HepG2 (cell line): ENCODE measurements around the gene TTLL4. TPM values are rescaled to one million over a fixed set of nuclear protein-coding genes. Genes with fewer than 3 reads are reported as not detected.
A peak's percentile ranks its signal among the peaks of the same experiment; 100 is the strongest.

ENCODE experiments used
- CBX5 ChIP-seq: sonication (generic); formaldehyde crosslinking; IDR thresholded peaks from 2 replicates; pipeline ENCODE4 v1.4.0; 2020; ENCODE audit warnings: missing genetic modification reagents, borderline replicate concordance
- EZH2 ChIP-seq: conservative IDR thresholded peaks from 2 replicates; pipeline ENCODE4 v1.6.1; 2012; ENCODE audit warnings: mild to moderate bottlenecking, low read depth, low read length, moderate library complexity
- FOXA1 ChIP-seq, 2 experiments: fragments of 450-650 bp in 1 of 2; sonication (generic) in 1 of 2; formaldehyde crosslinking in 1 of 2; IDR thresholded peaks; 2 replicates each; pipeline versions ENCODE4 v1.4.0 to v1.6.1; 2016 to 2020; ENCODE audit warnings: missing genetic modification reagents in 1 of 2
- FOXP1 ChIP-seq, 2 experiments: fragments of 450-650 bp in 1 of 2; IDR thresholded peaks; 2 replicates each; pipeline ENCODE4 v1.6.1; 2017 to 2018; ENCODE audit warnings: antibody characterized with exemption in 1 of 2
- KDM3A ChIP-seq: IDR thresholded peaks from 2 replicates; pipeline ENCODE4 v1.6.1; 2018; ENCODE audit warnings: low read depth, missing compliant biosample characterization
- KDM5B ChIP-seq: sonication (generic); formaldehyde crosslinking; IDR thresholded peaks from 2 replicates; pipeline ENCODE4 v1.4.0; 2020; ENCODE audit warnings: missing genetic modification reagents, mild to moderate bottlenecking, borderline replicate concordance
- MXI1 ChIP-seq: IDR thresholded peaks from 3 replicates; pipeline ENCODE4 v1.6.1; 2012; ENCODE audit warnings: low read depth, low read length, inconsistent platforms, borderline replicate concordance
- NFKBIZ ChIP-seq: IDR thresholded peaks from 2 replicates; pipeline ENCODE4 v1.6.1; 2018; ENCODE audit warnings: missing genetic modification reagents, missing compliant biosample characterization
- RFX5 ChIP-seq: IDR thresholded peaks from 2 replicates; pipeline ENCODE4 v1.6.1; 2011; ENCODE audit warnings: low read depth, low read length, improper control_type of control experiment
- SIN3A ChIP-seq: IDR thresholded peaks from 2 replicates; pipeline ENCODE4 v1.6.1; 2011; ENCODE audit warnings: low read depth, mild to moderate bottlenecking, control low read depth, low read length, borderline replicate concordance
- TFAP4 ChIP-seq: sonication (generic); IDR thresholded peaks from 2 replicates; pipeline ENCODE4 v1.6.1; 2016; ENCODE audit warnings: low read depth, borderline replicate concordance
- ZMAT3 ChIP-seq: sonication (generic); formaldehyde crosslinking; conservative IDR thresholded peaks from 2 replicates; pipeline ENCODE4 v1.7.0; 2021; ENCODE audit warnings: missing genetic modification reagents
- ZNF232 ChIP-seq: sonication (generic); formaldehyde crosslinking; IDR thresholded peaks from 2 replicates; pipeline ENCODE4 v1.4.0; 2020; ENCODE audit warnings: missing genetic modification reagents, borderline replicate concordance
- ZNF251 ChIP-seq: sonication (generic); formaldehyde crosslinking; IDR thresholded peaks from 2 replicates; pipeline ENCODE4 v1.9.0; 2021; ENCODE audit warnings: mild to moderate bottlenecking, missing genetic modification reagents
- ZNF501 ChIP-seq: sonication (generic); formaldehyde crosslinking; IDR thresholded peaks from 2 replicates; pipeline ENCODE4 v1.5.1; 2020; ENCODE audit warnings: mild to moderate bottlenecking, moderate library complexity, missing genetic modification reagents
- ZNF598 ChIP-seq: sonication (generic); formaldehyde crosslinking; IDR thresholded peaks from 2 replicates; pipeline ENCODE4 v1.5.1; 2020; ENCODE audit warnings: mild to moderate bottlenecking, missing genetic modification reagents, borderline replicate concordance
- ZNF614 ChIP-seq: IDR thresholded peaks from 2 replicates; pipeline ENCODE4 v1.6.1; 2018; ENCODE audit warnings: missing biosample characterization, missing genetic modification reagents, inconsistent platforms, borderline replicate concordance
- ZNF749 ChIP-seq: sonication (generic); formaldehyde crosslinking; IDR thresholded peaks from 2 replicates; pipeline ENCODE4 v1.8.0; 2022; ENCODE audit warnings: mild to moderate bottlenecking, missing genetic modification reagents, moderate library complexity, borderline replicate concordance
- ZNF792 ChIP-seq: IDR thresholded peaks from 2 replicates; pipeline ENCODE4 v1.6.1; 2016
- polyA plus RNA-seq, 8 experiments: library from polyadenylated mRNA; depleted of rRNA in 3 of 8; stranded (reverse) in 7 of 8; unstranded in 1 of 8; fragments of >200 nt; fragmentation: Illumina TruSeq in 4 of 8; extraction: Trizol in 4 of 8; gene quantifications; 2 replicates each; pipeline versions ENCODE4 v1.2.1 to v1.2.3, GENCODE V29; 2011 to 2016; ENCODE audit warnings: low read depth in 4 of 8, missing spikeins in 1 of 8, mixed read lengths in 1 of 8; ENCODE audit not compliant: insufficient read depth in 1 of 8
- total RNA-seq, 5 experiments: library from RNA; depleted of rRNA; stranded (reverse); fragments of >200 nt; fragmentation: Illumina TruSeq; extraction: Trizol; gene quantifications; 2 replicates each; pipeline ENCODE4 v1.2.3, GENCODE V29; 2016; ENCODE audit warnings: low read depth in 1 of 5
- TF ChIP-seq, protein P1 (sequence below), 2 experiments: fragments of 450-650 bp in 1 of 2; sonication (generic) in 1 of 2; formaldehyde crosslinking in 1 of 2; IDR thresholded peaks; 2 replicates each; pipeline versions ENCODE4 v1.6.1 to v1.8.0; 2016 to 2022; ENCODE audit warnings: antibody characterized with exemption in 1 of 2, mild to moderate bottlenecking in 1 of 2, missing genetic modification reagents in 1 of 2

Gene TTLL4
- total and polyA plus RNA-seq, 2 of the 13 experiments (the other 11 are each of a cell fraction or from before 2014, with no cell fraction given): 77.5 to 84.6 TPM

GRCh38 chr2:218748741-218749441, 38.3 kb downstream of the TTLL4 start (continued):
- 0 out of 2 replicates have a peak, but pooled peaks have one; percentile 33 for TF ChIP-seq ZNF598 (CRISPR knock-in tag)
- TF ChIP-seq MXI1: peak; percentile 85; the same call in 1 of the 3 replicates
- peak; percentile 53; the same call in 1 of the 2 replicates for TF ChIP-seq ZNF749
- TF ChIP-seq ZMAT3 (CRISPR knock-in tag): peak; percentile 54; the same call in 1 of the 2 replicates
- TF ChIP-seq ZNF792 (CRISPR knock-in tag): peak; percentile 24; the same call in 1 of the 2 replicates
- TF ChIP-seq FOXA1 (IDR thresholded peaks at IDR 0.05): no peak
- TF ChIP-seq FOXA1 (CRISPR knock-in tag; IDR thresholded peaks at IDR 0.05): peak; percentile 67
- TF ChIP-seq NFKBIZ (CRISPR knock-in tag): no peak
- peak; percentile 87 for TF ChIP-seq ZNF501 (CRISPR knock-in tag)
- no peak for TF ChIP-seq EZH2
- 0 out of 2 replicates have a peak, but pooled peaks have one; percentile 55 for TF ChIP-seq ZNF232
- peak; percentile 73 for TF ChIP-seq KDM3A (CRISPR knock-in tag)
- 0 out of 2 replicates have a peak, but pooled peaks have one; percentile 17 for TF ChIP-seq KDM5B
- TF ChIP-seq ZNF614 (CRISPR knock-in tag): peak; percentile 89; the same call in 1 of the 2 replicates
- TF ChIP-seq RFX5: no peak
- TF ChIP-seq SIN3A: peak; percentile 29; the same call in 1 of the 2 replicates
- peak; percentile 73; the same call in 1 of the 2 replicates for TF ChIP-seq CBX5 (CRISPR knock-in tag)
- peak; percentile 81; the same call in 1 of the 2 replicates for TF ChIP-seq TFAP4
- TF ChIP-seq, protein P1, sequence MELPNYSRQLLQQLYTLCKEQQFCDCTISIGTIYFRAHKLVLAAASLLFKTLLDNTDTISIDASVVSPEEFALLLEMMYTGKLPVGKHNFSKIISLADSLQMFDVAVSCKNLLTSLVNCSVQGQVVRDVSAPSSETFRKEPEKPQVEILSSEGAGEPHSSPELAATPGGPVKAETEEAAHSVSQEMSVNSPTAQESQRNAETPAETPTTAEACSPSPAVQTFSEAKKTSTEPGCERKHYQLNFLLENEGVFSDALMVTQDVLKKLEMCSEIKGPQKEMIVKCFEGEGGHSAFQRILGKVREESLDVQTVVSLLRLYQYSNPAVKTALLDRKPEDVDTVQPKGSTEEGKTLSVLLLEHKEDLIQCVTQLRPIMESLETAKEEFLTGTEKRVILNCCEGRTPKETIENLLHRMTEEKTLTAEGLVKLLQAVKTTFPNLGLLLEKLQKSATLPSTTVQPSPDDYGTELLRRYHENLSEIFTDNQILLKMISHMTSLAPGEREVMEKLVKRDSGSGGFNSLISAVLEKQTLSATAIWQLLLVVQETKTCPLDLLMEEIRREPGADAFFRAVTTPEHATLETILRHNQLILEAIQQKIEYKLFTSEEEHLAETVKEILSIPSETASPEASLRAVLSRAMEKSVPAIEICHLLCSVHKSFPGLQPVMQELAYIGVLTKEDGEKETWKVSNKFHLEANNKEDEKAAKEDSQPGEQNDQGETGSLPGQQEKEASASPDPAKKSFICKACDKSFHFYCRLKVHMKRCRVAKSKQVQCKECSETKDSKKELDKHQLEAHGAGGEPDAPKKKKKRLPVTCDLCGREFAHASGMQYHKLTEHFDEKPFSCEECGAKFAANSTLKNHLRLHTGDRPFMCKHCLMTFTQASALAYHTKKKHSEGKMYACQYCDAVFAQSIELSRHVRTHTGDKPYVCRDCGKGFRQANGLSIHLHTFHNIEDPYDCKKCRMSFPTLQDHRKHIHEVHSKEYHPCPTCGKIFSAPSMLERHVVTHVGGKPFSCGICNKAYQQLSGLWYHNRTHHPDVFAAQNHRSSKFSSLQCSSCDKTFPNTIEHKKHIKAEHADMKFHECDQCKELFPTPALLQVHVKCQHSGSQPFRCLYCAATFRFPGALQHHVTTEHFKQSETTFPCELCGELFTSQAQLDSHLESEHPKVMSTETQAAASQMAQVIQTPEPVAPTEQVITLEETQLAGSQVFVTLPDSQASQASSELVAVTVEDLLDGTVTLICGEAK (IDR thresholded peaks at IDR 0.05): no peak
- TF ChIP-seq, protein P1 (CRISPR knock-in tag; IDR thresholded peaks at IDR 0.05): no peak; the same call in 1 of the 2 replicates
- no peak for TF ChIP-seq ZNF251 (CRISPR knock-in tag)
- no peak for TF ChIP-seq FOXP1 (IDR thresholded peaks at IDR 0.05)
- peak; percentile 78 for TF ChIP-seq FOXP1 (CRISPR knock-in tag; IDR thresholded peaks at IDR 0.05)
